Right lung (tissue), 5 donors: ENCODE measurements around the gene ASAP2. TPM values are rescaled to one million over a fixed set of nuclear protein-coding genes. Genes with fewer than 3 reads are reported as not detected.

Source experiments
- DNase-seq, 2 donors: peaks; one replicate each; pipeline ENCODE4 v3.0.0-alpha.2; 2013
- polyA plus RNA-seq, 5 donors: library from polyadenylated mRNA; unstranded; fragments of 120-200 nt; gene quantifications; one replicate each; pipeline versions ENCODE4 v1.2.1 to v1.2.3, GENCODE V29; 2013; ENCODE audit warnings: inconsistent platforms in 1 of 5, low replicate concordance in 1 of 5; ENCODE audit not compliant: insufficient read length in 5 of 5, insufficient read depth in 1 of 5

Gene ASAP2
- polyA plus RNA-seq, 5 donors, result 22.4 to 36.3 (median 33.7) TPM

DNA sequence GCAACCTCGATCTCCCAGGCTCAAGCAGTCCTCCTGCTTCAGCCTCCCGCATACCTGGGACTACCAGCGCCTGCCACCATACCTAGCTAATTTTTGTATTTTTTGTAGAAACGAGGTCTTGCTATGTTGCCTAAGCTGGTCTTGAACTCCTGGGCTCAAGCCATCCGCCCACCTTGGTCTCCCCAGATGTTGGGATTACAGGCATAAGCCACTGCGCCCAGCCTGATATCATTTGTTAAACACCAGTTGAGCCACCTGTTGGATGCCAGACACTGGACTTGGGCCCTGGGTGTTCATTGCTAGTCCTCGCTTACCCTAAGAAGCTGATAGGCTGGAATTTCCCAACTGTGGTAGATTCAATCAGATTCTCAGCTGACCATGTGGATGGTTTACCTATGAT is 136.9 kb downstream of the ASAP2 start:
- DNase-seq, result no peak

DNA sequence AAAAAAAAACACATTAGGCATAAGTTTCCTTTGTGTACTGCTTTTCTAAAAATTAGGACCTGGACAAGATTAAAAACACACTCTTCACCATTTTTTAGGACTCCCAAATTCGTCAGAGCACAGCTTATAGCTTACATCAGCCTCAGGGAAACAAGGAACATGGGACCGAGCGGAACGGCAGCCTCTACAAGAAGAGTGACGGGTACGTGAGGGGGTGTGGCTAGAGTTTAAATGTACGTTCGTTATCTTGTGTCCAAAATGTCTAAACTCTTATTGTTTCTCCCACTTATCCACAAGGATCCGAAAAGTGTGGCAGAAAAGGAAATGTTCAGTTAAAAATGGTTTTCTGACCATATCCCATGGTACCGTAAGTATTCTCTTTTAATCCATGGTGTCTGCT is 137.8 kb downstream of the ASAP2 start:
- no peak for DNase-seq

DNA sequence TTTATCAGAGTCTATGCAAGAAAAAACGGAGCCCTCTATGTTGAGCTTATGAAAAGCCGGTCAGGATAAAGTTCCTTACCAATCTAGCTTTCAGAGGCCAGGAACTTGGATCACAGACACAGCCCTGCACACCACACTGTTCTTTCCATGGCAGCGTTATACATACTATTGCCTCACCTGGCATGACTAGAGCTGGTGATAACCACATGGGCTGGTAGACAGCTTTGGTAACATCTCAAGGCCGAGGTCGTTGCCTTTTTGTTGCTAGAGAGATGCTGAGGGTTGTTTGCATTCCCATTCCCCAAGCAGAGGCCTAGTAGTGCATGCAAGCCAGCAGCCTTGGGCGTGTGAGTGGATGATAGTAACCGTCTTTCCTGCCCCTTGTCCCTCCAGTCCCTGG is 138.7 kb downstream of the ASAP2 start:
- no peak for DNase-seq

DNA sequence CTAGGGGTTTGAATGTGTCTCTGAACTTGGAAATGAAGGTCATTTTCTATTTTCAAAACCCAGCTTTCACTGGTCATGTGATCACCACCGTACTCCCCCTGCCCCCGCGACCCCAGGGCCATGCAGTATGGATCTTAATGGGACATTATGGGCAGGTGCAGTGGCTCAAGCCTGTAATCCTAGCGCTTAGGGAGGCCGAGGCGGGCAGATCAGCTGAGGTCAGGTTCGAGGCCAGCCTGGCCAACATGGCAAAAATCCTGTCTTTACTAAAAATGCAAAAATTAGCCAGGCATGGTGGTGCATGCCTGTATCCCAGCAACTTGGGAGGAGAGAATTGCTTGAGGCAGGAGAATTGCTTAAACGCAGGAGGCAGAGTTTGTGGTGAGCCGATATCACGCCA is 139.4 kb downstream of the ASAP2 start:
- DNase-seq, result no peak

DNA sequence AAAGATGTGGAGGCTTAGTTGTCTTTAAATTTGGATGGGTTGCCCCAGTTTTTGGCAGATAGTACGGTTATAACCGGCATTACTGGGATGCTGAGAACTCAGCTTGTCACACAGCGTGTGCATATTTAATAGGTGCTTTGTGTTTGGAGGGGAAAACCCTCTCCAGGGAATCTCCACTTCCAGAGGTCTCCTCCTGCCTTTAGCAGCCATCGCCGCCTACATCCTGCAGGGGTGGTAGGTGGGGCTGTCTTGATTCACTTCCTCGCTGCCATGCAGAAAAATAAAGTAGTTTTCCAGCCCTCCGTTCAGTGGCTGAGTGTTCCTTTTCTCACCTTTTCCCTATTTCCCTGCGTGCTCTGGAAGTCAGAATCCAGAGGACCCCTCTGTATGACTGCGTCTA is 140.3 kb downstream of the ASAP2 start:
- DNase-seq, result no peak

DNA sequence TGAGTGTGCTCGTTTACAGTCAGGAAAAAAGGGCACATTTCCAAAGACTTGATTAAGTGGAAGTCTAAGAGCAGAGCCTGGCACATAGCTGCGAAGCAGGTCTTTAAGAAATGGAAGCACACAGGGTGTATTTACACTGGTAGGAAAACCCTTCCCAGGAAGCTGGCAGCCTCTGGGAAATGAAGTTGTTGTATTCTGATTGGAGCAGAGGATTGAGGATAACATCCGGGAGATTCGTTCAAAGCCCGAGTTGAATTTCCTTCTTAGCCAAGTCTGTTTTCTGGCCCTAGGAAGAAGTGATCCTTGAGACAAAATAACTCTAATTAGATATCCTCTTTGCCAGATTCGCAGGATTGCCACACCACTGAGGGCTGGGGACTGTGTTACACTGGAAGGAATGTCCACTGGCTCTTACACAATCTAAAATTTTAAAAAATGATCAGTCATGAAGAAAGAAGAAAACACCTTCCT is 140.8 kb downstream of the ASAP2 start:
- peak; percentile 80 to 82 for DNase-seq

DNA sequence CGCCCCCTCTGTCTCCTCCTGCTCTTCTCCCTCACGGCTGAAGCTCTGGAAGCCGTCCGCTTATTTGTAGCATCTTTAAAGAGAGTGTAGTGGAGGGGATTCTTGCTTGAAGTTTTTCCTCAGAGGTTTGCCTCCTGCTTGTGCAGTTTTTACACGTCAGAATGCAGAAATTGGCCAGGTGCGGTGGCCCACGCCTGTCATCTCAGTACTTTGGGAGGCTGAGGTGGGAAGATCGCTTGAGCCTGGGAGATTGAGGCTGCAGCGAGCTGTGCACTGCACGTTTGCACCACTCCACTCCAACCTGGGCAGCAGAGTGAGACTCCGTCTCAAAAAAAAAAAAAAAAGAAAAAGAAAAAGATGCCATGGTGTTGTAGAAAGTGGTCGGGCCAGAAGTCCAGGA is 147.7 kb downstream of the ASAP2 start:
- DNase-seq, result no peak

DNA sequence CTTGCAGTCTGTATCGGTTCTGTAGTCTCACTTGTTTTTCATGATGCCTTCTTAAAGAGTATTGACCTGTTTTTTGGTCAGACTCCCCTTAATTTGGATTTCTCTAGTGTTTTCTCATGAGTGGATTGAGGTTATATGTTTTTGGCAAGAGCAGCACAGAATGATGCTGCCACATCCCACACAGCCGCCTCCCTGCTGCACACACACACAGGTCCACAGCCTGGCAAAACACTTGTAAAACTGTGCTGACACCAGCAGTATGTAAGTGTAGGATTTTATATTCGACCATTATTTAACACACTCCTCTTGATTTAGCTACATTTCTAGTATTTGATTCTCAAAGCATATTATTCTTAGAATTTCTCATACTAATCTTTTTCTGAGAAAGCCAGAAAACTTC is 148.7 kb downstream of the ASAP2 start:
- no peak for DNase-seq

DNA sequence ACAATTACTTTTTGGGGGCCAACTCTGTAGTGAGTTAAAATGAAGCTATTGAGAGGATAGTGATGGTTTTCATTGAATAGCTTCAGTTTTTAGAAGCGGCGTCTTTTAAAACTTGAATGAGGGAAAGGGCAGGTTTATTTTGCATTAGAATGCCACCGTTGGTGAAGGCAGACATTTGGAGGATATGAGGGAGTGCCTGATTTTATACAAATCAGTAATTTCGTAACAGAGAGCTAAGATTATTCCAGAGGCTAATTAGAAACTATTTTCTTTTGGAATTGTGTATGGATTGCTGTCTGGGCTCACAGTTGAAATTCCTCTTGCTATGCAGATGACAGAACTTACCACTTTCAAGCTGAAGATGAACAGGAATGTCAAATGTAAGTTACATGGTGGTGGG is 149.1 kb downstream of the ASAP2 start:
- DNase-seq, result no peak

DNA sequence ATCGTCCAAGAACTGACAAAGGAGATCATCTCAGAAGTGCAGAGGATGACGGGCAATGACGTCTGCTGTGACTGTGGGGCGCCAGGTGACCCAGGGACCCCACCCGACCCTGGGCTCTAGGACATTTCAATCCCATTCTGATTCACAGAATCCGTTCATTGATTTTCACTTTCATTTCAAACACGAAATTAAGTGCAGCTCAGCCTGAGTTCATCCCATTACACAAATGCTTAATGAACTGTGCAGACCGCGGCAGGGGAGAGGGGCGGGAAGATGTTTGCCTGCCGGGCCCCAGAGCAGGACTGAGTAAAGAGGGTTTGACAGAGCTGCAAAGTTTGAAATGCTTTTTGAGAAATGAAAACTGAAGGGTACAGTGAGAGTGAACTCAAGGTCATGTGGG is 149.6 kb downstream of the ASAP2 start:
- DNase-seq, result no peak

DNA sequence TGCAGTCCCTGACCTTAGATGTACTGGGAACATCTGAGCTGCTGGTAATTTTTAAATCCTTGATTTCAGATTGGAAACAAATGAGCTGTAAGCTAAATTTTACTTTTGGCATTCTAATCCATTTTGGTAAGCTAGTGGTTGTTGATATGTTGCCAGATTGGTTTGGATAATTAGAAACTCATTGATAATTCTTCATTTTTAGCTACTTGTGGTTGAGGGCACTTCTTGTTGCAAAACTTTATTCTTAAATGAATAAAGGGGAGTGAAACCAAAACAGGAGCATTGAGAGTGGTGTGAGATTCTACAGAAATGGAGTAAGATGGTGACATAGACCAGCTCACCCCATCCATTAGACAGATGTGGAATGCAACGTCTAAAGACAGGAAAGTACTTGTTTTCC is 152.2 kb downstream of the ASAP2 start:
- no peak for DNase-seq

DNA sequence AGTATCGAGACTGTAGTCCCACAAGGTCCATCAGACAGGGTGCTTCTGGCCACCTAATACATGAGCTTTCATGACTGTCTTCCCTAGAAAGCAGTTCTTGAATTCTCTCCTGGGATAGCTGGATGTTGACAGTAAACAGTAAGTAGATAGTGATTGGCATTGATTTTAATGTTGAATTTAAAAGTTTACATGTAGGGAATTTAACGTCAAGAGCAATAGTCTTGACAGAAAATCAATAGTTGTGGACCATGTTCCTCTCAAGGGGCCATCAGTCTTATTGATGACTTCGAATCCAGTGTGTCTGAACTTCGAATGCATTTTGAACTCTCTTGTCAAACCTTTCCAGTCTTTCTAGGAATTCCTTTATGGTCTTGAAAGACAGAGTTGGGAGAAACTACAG is 152.9 kb downstream of the ASAP2 start:
- DNase-seq, result no peak

DNA sequence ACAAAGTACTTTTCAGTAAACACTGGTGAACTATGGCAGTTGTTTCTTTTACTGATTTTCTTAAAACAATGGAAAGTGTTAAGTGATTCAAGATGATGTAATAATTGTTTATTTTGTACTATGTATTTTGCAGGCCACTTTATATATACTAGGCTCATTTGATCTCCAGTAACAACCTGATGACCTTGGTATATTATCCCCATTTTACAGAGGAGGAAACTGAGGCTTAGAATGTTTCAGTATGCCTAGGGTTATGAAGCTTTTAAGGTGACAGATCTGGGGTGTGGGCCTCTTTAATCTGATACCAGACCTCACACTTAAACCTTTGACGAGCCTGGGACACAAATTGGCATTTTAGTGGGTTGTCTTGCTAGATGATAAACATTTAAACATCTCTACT is 153.5 kb downstream of the ASAP2 start:
- no peak for DNase-seq

DNA sequence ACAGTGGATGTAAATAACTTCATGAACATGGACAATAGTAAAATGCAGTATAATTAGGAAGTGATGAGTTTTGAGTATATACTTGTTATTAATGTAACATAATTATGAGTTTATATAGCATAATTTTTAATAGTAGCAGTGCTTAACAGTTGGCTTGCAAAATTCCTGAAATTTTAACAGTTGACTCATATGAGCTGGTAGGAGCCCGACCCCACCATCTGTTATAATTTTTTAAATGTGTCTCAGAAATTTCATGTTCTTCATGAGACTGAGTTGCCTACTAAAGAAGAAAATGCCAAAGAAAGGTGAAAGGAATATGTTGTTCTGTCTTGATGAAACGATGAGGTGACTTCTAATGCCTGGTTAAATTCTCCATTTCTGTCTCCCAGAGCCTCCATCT is 154.1 kb downstream of the ASAP2 start:
- no peak for DNase-seq

DNA sequence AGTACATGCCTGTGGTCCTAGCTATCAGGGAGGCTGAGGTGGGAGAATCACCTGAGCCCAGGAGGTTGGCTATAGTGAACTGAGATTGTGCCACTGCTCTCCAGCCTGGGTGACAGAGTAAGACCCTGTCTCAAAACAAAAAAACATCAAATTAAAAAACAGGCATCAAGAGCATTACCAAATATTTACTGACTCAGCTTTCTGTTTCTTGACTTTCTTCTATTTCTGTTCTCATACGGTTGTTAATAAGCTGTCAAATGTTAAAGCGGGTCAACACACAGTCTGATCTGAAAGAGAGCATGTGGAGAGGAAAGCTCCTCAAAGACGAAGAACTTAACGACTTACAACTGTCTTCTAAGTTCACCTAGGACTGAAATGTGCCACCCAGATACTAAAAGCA is 157.8 kb downstream of the ASAP2 start:
- DNase-seq, result no peak

DNA sequence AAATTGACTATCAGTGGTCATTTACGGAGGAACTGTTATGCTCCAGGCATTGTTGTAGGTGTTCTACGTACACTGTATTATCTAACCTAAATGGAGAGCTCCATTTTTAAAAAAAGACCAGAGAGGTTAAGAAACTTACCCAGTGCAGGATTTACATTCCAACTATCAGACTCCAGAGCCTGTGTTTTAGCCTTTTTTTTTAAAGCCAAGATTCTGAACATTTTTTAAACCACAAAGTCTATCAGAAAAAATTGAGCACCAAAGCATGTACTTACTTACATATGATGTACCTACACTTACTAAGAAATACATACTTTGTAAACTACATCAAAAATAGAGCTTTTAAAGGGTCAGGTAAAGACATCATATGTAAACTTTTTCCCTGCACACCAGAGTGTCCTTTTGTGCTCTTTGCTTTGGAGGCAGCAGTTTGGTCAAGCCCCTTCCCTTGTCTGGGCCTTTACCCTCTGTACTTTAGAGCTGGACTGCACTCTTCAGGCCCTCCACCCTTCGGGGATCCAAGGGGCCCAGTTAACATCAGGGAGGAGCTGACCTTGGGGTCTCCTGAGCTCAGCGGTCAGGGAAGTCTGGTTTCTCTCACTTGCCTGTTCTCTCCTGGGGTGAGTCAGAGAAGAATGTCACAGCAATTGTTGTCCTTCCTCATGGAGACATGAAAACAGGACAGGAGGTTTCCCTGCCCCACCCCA is 158.3 kb downstream of the ASAP2 start:
- no peak for DNase-seq

DNA sequence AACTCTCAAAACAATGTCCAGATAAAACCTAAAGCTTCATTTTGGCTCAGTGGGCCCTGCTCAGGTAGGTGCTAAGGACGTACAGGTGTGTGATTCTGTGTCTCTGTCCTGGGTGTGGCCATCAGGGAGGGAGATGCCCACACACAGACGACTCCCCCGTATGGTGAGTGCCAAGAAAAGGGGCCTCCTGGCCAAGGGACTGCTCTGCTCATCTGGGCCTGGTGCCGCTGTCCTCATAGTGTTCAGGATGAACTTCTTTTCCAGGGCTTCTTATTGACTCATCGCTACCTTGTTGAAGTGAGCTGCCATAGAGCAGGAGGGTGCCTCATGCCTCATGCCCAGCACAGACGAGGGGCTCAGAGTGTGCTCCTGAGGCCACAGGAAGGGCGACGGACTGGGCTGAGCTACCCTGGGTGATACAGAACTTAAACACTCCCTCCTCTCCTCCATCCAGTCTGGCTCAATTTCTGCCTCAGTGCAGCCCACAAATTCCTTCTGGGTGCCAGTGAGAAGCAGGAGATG is 158.9 kb downstream of the ASAP2 start:
- no peak for DNase-seq

DNA sequence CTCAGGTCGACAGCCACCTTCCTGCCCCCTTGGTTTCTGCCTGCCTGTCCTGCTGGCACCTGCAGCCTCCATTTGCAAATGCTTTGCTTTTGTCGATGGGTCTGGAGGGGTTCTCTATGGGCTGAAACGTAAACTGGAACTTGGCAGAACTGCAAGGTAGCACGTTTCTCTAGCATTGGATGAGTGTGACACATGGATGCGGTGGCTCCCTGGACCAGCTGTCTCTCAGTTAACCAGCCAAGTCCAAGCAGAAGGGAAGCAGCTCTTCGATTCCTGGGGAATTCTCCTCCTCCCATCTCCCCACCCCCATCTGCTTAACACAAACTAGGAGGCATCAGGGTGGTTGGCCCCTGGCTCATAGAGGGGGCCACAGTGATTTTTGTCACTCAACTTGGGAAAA is 159.4 kb downstream of the ASAP2 start:
- no peak for DNase-seq

DNA sequence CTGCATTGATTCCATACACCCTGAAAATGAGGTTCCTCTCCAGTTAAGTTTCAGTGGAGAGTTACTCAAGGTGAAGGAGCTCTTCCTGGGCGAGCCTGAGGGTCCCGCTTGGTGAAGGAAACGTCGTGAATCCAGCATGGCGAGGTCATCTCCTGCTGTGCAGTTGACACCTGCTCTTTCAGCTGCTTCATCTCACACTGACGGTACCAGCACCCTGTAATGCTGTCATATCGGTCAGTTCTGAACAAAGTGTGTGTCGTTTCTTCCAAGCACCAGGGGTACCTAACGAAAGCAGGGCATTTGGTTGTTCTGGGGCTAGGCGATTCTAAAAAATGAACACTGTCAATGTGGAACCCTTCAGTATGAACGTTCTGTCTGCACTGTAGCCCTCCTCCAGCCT is 164.1 kb downstream of the ASAP2 start:
- no peak for DNase-seq

DNA sequence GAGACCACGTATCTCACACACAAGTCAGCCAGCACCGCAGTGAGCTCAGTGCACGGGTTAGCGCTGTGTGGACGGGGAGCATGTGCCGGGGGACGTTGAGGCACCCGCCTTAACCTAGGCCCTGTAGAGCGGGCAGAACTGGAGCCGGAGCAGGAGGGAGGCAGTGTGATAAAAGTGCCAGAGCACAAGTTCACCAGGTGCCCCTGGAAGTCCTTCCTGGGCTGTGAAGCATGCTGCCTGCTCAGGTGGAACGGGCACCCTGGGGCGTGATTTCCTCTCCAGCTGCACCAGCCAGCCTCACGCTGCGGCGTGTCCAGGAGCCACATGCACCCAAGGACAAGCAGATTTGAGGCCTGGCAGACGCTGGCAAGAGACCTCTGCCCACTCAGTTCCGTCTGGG is 166.4 kb downstream of the ASAP2 start:
- DNase-seq, result no peak

DNA sequence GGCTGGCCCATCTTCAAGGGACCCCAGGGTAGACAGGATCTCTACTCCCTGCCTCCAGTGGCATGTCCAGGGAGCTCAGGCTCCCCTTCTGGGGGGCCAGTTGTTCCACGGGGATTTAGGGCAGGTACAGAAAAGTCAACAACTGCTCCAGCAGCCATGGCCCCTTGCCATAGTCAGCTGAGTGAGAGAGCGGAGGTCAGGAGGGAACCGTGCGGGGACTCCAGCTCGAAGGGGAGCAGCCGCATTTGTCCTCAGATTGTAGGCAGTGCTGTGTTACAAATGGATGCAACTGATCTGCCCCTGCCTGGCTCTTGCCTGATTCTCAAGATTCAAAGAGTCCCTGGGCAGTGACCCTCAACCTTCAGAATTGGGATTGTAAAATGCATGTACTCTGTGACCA is 166.9 kb downstream of the ASAP2 start:
- no peak for DNase-seq

DNA sequence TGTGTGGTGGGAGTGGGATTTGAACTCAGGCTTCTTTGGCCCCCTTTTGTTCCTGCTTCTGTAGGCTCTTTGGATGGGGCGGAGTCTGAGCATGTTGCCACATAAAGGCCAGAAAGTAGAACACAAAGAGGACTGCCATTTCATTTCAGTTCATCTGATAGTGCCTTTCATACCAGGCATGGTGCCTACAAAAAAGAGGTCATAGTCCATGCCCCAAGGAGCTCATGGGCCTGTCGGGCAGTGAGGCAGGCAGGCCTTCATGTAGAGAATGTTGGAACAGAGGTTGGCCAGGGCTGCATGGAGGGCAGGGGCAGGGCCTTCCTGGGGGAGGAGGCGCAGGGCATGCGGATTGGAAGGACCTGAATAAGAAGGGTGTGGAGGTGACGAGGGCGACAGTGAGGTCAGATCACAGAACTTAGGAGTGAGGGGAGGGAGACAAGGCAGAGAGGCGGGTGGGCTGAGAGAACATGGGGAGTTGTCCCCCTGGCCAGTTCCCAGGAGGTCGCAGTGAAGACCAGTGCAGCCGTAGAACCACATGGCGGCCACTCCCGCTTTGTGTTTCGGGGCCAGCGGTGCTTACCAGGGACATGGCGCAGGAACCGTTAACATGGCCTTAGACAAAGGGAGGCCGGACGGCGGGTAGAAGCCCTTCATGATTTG is 167.6 kb downstream of the ASAP2 start:
- no peak for DNase-seq

DNA sequence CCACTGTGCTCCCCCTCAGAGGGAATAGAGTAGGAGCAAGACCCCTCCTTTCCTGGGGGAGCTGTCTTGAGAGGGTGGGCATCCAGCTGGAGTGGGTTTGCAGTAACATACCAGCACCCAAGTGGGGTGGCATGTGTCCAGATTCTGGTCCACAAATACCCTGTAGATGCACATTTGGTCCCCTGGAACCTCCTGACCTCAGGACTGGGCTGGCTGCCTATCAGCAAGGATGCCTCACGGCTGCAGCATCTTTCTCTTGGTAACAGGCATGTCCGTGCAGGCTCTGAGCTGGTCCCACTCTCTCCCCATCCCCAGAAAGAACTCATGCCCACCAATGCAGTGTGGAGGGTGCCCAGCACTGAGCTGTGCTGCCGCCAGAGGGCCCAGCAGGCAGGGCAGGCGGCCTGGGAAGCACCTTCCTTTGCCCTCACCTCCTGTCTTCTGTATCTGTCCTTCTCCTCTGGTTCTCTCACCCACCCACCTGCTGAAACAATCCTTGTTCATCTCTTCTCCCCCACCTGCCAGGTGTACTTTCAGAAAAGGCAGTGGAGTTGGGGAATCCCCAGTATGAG is 169.3 kb downstream of the ASAP2 start:
- DNase-seq, result no peak
